Measurements from ENCODE around the gene NKRF. TPM values are rescaled to one million over a fixed set of nuclear protein-coding genes. Genes with fewer than 3 reads are reported as not detected.
A peak's percentile ranks its signal among the peaks of the same experiment; 100 is the strongest.
"Not testable (repeated sequence)": the region's sequence is repeated elsewhere in the genome, so short reads cannot be mapped to it uniquely, and the experiment has no call there.

Gene NKRF
- total RNA-seq: 6.1 and 6.4 TPM in 2 replicates

DNA sequence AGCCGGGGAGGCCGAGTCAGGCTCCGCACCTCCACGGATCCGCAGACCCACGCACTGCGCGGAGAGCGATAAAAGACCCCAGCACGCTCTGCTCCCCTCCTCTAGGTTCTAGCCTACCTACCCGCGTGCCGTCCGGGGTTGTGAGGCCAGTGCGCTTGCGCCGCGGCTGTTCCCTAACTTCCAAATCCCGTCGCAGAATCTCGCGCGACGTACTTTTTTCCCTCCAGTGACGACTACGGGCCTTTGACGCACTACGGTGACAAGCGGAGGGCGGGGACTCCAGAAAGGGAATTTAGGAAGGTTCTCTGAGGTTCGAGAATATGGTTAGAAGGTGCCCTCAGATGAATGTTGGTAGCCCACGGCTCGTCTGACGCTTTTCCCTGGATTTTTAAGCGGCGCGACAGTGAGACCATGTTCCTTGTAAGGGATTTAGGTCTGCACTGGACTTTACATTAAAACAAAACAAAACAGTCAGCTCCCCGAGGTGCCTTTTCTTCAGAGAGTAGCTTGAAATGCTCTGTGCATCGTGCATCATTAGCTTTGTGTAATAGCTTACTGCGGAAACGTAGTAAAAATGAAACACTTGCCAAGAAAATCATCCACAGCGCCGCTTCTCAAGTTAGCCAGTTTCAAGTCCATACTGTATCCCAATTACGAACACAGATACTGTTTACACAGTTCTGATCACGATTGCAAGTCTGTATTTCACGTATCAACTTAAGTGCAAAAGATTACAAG lies at the start of gene NKRF:
TSS of gene NKRF (minus strand) at position 145 of the 738 bp plus-strand sequence.
- DNase-seq (ENCODE audit: low read depth, low spot score): peak; percentile 53

DNA sequence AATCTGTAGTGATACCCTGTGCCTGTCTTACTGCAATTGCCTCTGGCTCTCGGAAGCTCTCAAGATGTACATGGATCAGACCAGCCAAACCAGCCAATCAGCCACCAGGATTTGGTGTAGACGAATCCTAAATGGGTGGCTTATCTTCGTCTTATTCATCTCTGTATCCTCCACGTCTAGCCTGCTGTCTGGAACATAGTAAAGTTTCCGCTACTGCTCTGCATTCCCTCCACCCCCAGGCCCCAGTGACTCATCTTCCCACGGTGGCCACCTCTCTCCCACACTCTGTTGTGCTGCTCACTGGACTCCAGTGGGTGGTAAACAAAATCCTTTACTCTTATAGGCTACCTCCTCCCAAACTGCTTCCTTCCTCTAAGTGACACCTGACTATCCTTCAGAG lies 48.9 kb upstream of the NKRF start:
- peak; percentile 55 for DNase-seq (ENCODE audit: low read depth, low spot score)

DNA sequence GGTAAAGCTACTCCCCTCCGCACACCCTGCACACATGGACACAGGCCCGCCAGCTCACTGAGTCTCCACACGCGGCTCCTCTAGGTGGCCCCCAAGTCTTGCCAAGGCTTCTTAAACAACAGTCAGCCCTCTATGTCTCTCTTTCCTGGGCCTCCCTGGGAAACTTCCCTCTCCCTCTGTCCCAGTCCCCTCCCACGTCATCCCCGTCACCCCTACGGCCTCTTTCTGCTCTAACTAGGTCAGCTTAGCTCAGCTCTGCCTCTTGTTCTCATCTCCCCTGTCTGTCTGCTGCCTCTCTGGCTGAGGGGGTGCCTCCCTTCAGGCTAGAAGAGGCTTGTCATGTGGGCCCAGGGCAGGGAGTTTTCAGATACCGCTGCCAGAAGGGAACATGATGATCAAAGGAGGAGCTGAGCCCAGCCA lies 47.9 kb upstream of the NKRF start:
- DNase-seq (ENCODE audit: low read depth, low spot score): no peak

DNA sequence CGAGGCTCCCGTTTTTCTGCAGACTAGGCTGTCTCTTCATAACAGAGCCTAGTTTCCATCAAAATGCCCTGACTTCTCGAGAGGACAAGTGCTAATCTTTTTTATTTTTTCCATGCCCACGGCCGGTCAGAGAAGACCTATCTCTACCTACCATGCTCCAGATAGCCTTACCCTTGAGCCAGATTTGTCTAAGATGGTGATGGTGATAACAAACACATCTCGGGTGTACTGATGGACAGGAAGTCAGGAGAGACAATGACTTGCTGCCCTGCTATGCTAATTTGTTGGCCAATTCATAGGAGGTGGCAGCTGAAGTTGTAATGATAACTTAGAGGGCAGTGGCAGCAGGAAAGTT lies 42.2 kb upstream of the NKRF start:
- DNase-seq (ENCODE audit: low read depth, low spot score): no peak

DNA sequence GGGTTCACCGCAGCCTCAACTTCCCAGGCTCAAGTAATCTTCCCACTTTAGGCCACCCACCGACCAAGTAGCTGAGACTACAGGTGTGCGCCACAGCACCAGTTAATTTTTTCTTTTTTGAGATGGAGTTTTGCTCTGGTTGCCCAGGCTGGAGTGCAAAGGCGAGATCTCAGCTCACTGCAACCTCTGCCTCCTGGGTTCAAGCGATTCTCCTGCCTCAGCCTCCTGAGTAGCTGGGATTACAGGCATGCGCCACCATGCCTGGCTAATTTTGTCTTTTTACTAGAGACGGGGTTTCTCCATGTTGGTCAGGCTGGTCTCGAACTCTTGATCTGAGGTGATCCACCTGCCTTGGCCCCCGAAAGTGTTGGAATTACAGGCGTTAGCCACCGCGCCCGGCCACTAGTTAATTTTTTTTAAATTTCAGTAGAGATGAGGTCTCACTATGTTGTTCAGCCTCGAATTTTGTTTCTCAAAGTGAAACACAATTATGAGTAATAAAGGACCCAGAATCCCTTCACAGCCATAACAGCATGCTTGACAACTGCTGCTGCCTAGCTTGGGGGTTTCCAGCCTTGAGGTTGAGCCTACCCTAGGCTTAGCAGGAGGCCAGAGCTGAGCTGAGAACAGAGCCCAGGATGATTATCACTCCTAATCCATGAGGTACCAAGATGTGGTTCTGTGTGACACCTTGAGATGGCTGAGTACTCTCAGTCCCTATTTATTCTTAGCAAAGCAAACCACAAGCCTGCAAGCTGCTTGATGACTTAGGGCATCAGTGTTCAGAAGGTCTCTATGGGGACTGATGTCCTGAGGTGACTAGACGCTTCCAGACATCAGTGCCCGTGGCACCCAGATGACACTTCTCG lies 41.6 kb upstream of the NKRF start:
- DNase-seq (ENCODE audit: low read depth, low spot score): no peak

DNA sequence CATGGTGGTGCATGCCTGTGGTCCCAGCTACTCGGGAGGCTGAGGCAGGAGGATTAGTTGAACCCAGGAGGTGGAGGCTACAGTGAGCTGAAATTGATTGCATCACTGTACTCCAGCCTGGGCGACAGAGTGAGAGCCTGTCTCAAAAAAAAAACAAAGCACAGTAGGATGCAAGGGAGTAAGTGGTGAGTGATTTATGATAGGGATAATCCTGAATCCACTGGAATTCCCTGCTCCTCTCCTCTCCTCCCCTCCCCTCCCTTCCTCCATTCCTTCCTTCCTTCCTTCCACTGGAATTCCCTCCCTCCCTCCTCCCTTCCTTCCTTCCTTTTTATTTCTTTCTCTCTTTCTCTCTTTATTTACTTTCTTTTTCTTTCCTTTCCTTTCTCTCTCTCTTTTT lies 40.9 kb upstream of the NKRF start:
- DNase-seq (ENCODE audit: low read depth, low spot score): no peak

DNA sequence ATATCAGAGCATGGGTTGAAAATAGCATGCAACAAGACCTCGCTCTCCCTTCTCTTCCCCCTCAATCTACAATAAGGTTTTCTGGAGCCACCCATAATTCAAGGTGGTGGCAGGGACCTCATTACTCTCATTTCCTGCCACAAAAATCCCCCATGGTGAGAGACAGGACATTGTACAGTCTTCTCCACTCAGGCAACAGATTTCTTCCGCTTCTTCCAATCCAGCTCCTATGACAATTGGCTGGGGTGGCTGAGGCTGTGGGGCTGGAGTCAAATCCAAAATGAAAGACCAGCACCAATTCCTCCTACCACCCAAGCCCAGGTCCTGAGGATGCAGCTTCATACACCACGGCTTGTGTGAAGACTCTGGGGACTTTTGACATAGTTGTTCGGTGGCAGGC lies 40.3 kb upstream of the NKRF start:
- DNase-seq (ENCODE audit: low read depth, low spot score): no peak

DNA sequence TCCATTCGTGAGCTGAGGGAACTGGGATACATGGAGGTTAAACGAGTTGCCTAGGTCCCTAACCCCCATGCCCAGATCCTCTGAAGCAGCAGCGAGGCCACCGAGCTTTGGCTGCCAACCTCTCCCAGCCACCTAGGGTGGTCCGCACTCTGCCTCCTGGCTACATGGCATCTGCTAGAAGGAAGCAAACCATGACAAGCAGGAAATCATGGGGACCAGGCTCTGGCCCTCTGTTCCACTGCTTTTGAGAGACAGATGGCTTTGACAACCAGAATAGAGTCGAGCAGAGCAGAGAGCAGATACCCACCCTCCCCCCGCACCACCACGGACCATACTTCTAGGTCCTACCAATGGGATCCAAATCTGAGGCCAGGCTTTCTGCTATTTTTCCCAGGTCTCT lies 37.5 kb upstream of the NKRF start:
- DNase-seq (ENCODE audit: low read depth, low spot score): no peak

DNA sequence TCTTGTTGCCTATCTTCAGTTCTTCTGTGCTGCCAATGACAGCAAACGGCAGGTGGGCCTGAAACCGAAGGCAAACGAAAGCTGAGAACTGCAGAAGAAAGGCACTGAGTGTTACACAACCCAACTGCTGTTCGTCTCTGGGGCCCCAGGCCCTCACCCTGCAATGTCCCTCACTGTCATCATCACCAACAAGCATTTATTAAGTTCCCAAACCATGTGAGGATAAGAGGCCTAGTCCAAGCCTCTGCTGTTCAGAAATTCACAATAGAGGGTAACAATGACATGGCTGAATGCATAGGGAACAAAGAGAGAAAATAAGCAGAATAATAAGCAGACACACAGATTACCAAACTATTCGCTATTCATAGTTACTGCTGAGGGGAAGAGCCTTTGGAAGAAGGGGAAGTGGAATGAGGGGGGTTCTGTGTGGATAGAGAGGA lies 34.5 kb upstream of the NKRF start:
- DNase-seq (ENCODE audit: low read depth, low spot score): no peak

DNA sequence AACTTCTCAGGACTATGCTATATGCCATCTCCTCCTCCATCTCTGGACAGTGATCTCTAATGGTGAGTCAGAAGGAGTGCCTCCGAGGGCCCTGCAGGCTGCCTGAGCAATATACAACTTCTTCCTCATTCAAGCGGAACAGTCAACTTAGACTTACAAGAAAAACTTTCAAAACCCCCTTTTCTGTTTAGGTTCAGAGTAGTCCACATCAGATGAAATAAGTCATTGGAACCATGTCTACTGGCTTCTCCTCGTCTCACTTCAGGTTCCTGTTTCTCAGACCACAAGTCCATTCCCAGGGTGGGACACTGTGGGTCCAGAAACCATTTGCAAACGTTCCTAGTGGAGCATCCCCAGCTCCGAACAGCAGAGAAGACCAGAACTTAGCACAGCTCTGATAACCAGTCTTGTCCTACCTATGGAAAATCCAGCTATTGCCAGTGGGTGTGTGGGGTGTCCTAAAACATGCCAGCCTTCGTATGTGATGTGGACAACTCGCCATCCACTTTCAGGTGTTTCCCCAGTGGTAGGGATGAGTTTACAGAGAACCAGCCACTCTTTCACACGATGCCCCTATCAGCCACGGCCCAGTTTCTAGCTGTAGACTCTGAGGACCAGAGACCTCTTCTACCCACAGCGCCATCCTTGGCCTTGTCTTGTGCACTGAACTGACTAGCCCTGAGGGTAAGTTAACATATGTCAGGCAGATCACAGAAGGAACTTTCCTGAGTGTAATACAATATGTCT lies 32.7 kb upstream of the NKRF start:
- no peak for DNase-seq (ENCODE audit: low read depth, low spot score)

DNA sequence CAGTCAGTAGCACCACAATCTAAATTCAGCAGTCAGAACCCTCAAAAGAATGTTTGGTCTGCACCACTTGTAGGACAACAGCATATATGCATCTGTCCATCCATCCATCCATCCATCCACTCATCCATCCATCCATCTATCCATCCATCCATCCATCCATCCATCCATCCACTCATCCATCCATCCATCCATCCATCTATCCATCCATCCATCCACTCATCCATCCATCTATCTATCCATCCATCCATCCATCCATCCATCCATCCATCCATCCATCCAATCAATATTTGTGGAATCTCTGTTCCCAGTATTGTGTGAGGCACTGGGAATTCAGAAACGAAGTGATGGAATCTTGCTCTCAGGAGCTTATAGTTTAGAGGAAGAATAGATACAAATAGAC lies 31.2 kb upstream of the NKRF start:
- DNase-seq (ENCODE audit: low read depth, low spot score): not testable (repeated sequence)

DNA sequence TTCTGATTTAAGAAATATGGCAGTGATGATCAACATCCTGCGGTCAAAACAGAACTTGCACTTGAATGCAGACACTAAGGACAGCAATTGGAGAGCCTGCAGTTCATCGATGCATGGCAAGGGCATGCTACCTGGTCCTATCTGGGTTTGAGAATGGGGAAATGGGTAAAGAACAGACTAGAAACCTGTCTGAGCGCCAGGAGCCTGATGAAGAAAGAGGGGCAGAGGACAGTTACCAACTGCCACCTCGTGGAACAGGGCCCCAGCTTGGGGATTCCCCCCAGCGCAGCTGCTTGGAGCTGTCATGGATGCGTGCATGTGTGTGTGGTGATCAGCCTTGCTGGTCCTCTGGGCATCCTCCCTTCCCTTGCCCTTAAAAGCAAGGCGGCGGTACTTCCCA lies 30.2 kb upstream of the NKRF start:
- no peak for DNase-seq (ENCODE audit: low read depth, low spot score)

DNA sequence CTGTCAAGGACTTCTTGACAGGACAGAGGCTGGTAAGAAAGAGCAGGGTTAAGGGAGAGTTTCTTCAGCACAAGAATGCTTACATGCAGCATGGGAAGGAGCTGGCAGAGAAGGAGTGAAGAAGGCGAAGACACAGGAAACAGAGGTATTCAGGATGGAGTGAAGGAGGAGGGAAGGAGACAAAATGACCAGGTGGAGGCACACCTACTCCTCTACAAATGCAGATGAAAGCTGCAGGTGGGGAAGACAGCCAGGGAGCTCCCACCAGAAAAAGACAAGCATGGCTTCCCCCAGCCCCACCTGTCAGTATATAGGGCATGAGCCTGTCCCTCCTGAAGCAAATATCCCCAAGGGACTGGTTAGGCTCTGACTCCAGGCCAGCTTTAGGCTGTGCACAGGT lies 29.6 kb upstream of the NKRF start:
- no peak for DNase-seq (ENCODE audit: low read depth, low spot score)

DNA sequence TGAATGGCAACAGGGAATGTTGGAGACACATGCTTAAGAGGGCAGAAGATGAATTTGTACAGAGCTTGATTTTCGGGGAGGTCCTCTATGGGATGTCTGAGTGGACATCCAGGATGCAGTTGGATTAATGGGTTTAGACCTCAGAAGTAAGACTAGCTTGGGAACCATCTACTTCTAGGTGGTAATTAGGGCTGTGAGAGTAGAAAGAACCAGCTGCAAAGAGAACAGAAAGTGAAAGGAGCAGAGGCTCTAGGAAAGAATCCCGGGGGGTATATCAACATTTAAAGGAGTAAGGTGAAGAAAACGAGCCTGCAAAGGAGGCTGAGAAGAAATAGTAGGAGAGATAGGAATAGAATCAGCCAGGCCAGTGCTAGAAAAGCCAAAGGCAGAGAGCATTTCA lies 29.0 kb upstream of the NKRF start:
- DNase-seq (ENCODE audit: low read depth, low spot score): no peak

DNA sequence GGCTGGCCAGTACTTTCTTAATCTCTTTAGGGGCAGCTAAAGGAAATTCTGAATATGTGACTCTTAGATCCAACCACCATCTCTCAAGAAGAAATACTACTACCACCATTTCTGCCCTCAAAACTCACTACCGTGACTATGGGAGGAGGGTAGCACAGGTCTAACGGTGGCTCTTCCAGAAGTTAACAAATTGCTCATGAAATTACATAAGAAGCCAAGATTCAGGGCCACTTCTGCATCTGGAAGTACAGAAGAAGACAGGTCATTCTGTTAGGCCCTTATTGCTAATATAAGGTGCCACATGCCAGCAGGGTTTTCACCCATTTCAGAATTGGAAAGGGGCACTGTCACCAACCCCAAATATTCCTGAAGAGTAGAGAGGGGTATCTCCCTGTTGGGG lies 19.6 kb upstream of the NKRF start:
- no peak for DNase-seq (ENCODE audit: low read depth, low spot score)

DNA sequence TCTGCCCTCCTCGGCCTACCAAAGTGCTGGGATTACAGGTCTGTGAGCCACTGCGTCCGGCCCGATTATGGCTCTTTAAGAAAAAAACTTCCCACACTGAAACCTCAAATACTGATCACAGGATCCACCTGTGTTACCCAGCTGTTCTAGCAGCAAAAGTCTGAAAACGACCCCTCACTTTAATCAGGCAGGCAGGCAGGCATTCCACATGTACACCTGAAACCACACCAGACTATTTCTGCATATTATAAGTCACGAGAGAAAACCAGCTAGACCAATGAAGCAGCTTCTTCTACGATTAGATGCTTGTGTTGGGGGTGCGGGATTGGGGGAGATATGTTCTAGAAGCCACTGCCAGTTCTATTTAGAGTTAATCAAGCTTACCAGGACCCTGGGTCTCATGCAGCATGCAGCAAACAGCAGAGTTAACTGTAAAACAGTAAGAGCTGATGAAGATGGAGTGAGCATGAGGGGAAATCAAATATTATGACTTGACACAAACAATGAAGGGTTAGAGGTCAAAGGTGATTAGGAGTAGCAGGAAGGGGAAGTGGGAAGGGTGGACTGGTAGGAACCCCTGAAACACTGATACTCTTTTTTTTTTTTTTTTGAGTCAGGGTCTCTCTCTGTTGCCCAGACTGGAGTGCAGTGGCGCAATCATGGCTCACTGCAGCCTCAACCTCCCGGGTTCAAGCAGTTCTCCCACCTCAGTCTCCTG lies 18.9 kb upstream of the NKRF start:
- no peak for DNase-seq (ENCODE audit: low read depth, low spot score)

DNA sequence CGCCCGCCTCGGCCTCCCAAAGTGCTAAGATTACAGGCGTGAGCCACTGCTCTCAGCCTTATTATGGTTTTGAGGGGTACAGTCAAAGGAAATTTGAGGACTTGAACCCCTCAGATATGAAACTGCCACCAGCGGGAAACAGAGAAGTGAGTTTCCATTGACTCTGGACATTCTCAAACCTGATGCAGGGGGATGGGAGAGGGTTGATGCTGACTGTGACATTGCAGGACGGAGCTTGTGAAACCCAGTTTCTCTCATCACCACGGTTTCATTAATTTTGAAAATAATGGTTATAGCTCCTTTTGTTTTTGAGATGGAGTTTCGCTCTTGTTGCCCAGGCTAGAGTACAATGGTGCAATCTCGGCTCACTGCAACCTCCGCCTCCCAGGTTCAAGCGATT lies 18.2 kb upstream of the NKRF start:
- DNase-seq (ENCODE audit: low read depth, low spot score): no peak

DNA sequence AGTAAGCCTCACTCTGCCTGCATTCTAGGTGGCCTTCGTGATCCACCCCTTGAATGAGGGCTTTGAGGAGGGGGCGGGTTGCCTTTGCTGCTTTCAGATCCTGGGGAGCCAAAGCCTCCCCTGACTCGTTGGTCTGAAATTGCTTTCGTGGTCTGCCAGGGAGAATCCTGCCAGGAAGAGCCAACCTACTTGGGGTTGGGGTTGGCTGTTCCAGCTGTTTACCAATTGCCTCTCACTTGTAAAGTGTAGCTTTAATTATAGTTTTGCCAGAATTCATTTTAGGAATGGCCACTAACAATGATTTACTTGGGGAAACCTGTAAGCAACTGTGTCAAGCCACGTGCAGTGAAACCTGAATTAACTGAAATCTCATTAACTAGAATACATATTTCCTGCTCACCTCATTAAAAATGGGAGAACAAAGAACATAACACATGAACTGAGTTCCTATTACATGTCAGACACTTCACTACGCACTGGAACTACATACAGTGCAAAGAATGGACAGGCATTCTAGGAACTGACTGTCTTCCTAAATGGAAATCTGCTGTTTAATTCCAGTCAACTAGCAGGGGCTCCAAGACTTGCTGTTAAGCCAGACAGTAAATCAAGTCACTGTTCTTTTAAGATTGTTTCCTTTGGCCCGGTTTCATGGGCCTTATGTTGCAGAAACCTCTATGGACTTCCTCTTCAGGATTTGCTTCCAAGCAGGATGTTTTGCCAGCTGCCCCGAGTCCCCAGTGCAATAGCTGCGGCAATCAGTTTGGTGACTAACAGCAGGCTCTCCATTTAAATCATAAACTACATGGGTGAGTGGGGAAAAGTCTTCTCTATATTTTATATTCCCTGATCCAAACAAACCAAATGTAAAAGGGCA lies 16.4 kb upstream of the NKRF start:
- DNase-seq (ENCODE audit: low read depth, low spot score): peak; percentile 59

DNA sequence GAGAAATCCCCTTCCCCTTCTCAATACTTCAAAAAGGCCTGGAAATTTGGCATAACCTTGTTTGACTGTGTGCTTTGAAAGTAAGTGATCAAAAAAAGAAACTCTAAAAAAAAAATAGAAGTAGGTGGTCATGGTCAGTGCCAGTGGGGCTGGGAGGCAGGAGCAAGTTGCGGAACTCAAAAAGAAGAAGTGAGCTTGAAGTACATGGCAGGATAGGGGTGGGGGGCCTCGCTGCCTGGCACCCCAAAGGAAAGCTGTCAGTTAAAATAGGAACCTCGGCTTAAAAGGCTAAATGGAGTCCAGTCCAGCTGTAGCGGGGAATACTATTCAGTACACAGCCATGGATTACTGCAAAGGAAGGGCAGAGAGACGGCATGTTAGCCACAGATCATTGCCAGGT lies 12.2 kb upstream of the NKRF start:
- no peak for DNase-seq (ENCODE audit: low read depth, low spot score)

DNA sequence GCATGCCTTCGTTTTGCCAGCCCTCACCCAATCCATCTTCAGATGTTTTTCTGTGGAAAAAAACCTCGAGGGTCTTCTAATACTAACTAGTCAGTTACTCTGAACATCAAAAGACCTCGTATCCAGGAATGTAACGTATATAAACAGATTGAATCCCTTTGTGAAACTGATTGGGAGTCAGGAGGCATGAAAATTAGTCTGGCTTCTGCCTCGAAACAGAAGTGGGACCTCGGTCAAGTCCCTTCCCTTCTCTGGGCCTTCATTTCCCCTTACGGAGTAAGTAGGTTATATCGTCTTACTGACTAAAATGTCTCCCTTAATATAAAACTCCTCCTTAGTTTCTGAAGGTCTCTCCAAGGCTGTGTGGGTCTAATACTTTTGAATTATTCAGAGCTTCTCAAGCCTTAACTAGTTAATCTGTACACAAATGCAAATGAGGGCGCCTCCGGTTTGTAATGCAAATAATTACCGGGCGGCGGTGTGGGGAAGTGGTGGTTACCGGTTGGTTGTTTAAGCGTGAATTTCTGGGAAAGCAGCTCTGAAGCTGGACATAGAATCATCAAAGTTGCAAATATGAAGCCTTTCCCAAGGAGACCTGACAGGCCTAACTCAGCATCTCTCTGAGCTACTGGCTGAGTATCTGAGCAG lies 11.4 kb upstream of the NKRF start:
- DNase-seq (ENCODE audit: low read depth, low spot score): no peak

Data from pulmonary artery endothelial cell (primary cell).